Measurements from ENCODE around the gene PNMA6A. TPM values are rescaled to one million over a fixed set of nuclear protein-coding genes. Genes with fewer than 3 reads are reported as not detected.
"Not testable (repeated sequence)": the region's sequence is repeated elsewhere in the genome, so short reads cannot be mapped to it uniquely, and the experiment has no call there.

PNMA6A gene
- 11.9 TPM for polyA plus RNA-seq
- long read RNA-seq, donor 1, partial matches to known transcripts = 0 of 4 reads
- long read RNA-seq, donor 1, other reads (novel, unspliced or antisense) = 0 of 4 reads
- long read RNA-seq, donor 2, transcript PNMA6A-201 (2 exons, 2,209 nt) = major isoform, 5 of 5 reads
- long read RNA-seq, donor 2, partial matches to known transcripts = 0 of 5 reads
- long read RNA-seq, donor 2, other reads (novel, unspliced or antisense) = 0 of 5 reads
- long read RNA-seq, donor 3, transcript PNMA6A-201 (2 exons, 2,209 nt) = major isoform, 5 of 5 reads
- long read RNA-seq, donor 3, partial matches to known transcripts = 0 of 5 reads
- long read RNA-seq, donor 3, other reads (novel, unspliced or antisense) = 0 of 5 reads
- long read RNA-seq, donor 4 = 0 reads
- long read RNA-seq, donor 5, partial matches to known transcripts = 0 of 1 reads
- long read RNA-seq, donor 5, other reads (novel, unspliced or antisense) = 0 of 1 reads
- long read RNA-seq, donor 6, transcript PNMA6A-201 (2 exons, 2,209 nt) = major isoform, 5 of 5 reads
- long read RNA-seq, donor 6, partial matches to known transcripts = 0 of 5 reads
- long read RNA-seq, donor 6, other reads (novel, unspliced or antisense) = 0 of 5 reads
- long read RNA-seq, donor 7 = 0 reads
- long read RNA-seq, donor 8, partial matches to known transcripts = 0 of 3 reads
- long read RNA-seq, donor 8, other reads (novel, unspliced or antisense) = 0 of 3 reads
- long read RNA-seq, donor 9, partial matches to known transcripts = 0 of 3 reads
- long read RNA-seq, donor 9, other reads (novel, unspliced or antisense) = 0 of 3 reads
- long read RNA-seq, donor 10, partial matches to known transcripts = 0 of 3 reads
- long read RNA-seq, donor 10, other reads (novel, unspliced or antisense) = 0 of 3 reads
- long read RNA-seq, donor 11 = 0 reads

- not testable (repeated sequence) for H3K36me3 ChIP-seq (ENCODE audit: control insufficient read depth, insufficient read depth, low read length); H3K27ac ChIP-seq (ENCODE audit: low read length); H3K9me3 ChIP-seq (ENCODE audit: control insufficient read depth, low read depth, low read length); H3K4me1 ChIP-seq (ENCODE audit: control insufficient read depth, insufficient read depth, low read length); H3K4me3 ChIP-seq (ENCODE audit: low read length); H3K27me3 ChIP-seq (ENCODE audit: control insufficient read depth, insufficient read depth, low read length); DNase-seq
- WGBS (ENCODE audit: insufficient coverage, low lambda C conversion rate) = no CpG with 5 or more reads among the region's 76 CpGs
Measured at GRCh38 chrX:153071909-153072583, at the start of gene PNMA6A. Gene PNMA6A (plus strand): TSS chrX:153072454. CDS start chrX:153073063, 609 bp downstream.

- not testable (repeated sequence) for H3K4me3 ChIP-seq (ENCODE audit: low read length); H3K36me3 ChIP-seq (ENCODE audit: control insufficient read depth, insufficient read depth, low read length); H3K9me3 ChIP-seq (ENCODE audit: control insufficient read depth, low read depth, low read length); H3K27me3 ChIP-seq (ENCODE audit: control insufficient read depth, insufficient read depth, low read length); DNase-seq; H3K4me1 ChIP-seq (ENCODE audit: control insufficient read depth, insufficient read depth, low read length); H3K27ac ChIP-seq (ENCODE audit: low read length)
- WGBS (ENCODE audit: insufficient coverage, low lambda C conversion rate) = no CpG with 5 or more reads among the region's 2 CpGs
Measured at GRCh38 chrX:153026501-153026900, 45.8 kb upstream of the PNMA6A start.

- not testable (repeated sequence) for H3K36me3 ChIP-seq (ENCODE audit: control insufficient read depth, insufficient read depth, low read length)
- WGBS (ENCODE audit: insufficient coverage, low lambda C conversion rate) = no CpG with 5 or more reads among the region's 11 CpGs
Measured at GRCh38 chrX:153028487-153028886, 43.8 kb upstream of the PNMA6A start.

GRCh38 chrX:153029162-153029561 lies 43.1 kb upstream of the PNMA6A start:
- no CpG with 5 or more reads among the region's 2 CpGs for WGBS (ENCODE audit: insufficient coverage, low lambda C conversion rate)
- no peaks in the 10 kb centered on the region for H3K9me3 ChIP-seq (ENCODE audit: control insufficient read depth, low read depth, low read length)

More at GRCh38 chrX:153028487-153028886, 43.8 kb upstream of the PNMA6A start:
- DNase-seq; H3K27me3 ChIP-seq (ENCODE audit: control insufficient read depth, insufficient read depth, low read length); H3K9me3 ChIP-seq (ENCODE audit: control insufficient read depth, low read depth, low read length); H3K4me3 ChIP-seq (ENCODE audit: low read length); H3K27ac ChIP-seq (ENCODE audit: low read length); H3K4me1 ChIP-seq (ENCODE audit: control insufficient read depth, insufficient read depth, low read length): not testable (repeated sequence)

GRCh38 chrX:153029875-153030274 lies 42.4 kb upstream of the PNMA6A start:
- Histone ChIP-seq H3K36me3 (ENCODE audit: control insufficient read depth, insufficient read depth, low read length) (no peaks in the 10 kb centered on the region), H3K9me3 (ENCODE audit: control insufficient read depth, low read depth, low read length) (no peaks in the 10 kb centered on the region), H3K27ac (ENCODE audit: low read length) (no peak overlapping the region), H3K27me3 (ENCODE audit: control insufficient read depth, insufficient read depth, low read length) (no peaks in the 10 kb centered on the region), H3K4me1 (ENCODE audit: control insufficient read depth, insufficient read depth, low read length) (no peaks in the 10 kb centered on the region), H3K4me3 (ENCODE audit: low read length) (no peak overlapping the region)
- DNase-seq = no peak
- no CpG with 5 or more reads among the region's 11 CpGs for WGBS (ENCODE audit: insufficient coverage, low lambda C conversion rate)

More at GRCh38 chrX:153029162-153029561, 43.1 kb upstream of the PNMA6A start:
- no peak overlapping the region for H3K4me3 ChIP-seq (ENCODE audit: low read length)
- H3K27me3 ChIP-seq (ENCODE audit: control insufficient read depth, insufficient read depth, low read length) = no peaks in the 10 kb centered on the region
- H3K36me3 ChIP-seq (ENCODE audit: control insufficient read depth, insufficient read depth, low read length) = no peaks in the 10 kb centered on the region
- no peaks in the 10 kb centered on the region for H3K4me1 ChIP-seq (ENCODE audit: control insufficient read depth, insufficient read depth, low read length)
- no peak overlapping the region for H3K27ac ChIP-seq (ENCODE audit: low read length)
- DNase-seq = no peak

GRCh38 chrX:153030801-153031200 lies 41.5 kb upstream of the PNMA6A start:
- Histone ChIP-seq H3K27me3 (ENCODE audit: control insufficient read depth, insufficient read depth, low read length) (no peaks in the 10 kb centered on the region), H3K36me3 (ENCODE audit: control insufficient read depth, insufficient read depth, low read length) (no peaks in the 10 kb centered on the region), H3K9me3 (ENCODE audit: control insufficient read depth, low read depth, low read length) (no peaks in the 10 kb centered on the region), H3K4me1 (ENCODE audit: control insufficient read depth, insufficient read depth, low read length) (no peaks in the 10 kb centered on the region), H3K27ac (ENCODE audit: low read length) (no peak overlapping the region), H3K4me3 (ENCODE audit: low read length) (no peak overlapping the region)
- no peak for DNase-seq
- WGBS (ENCODE audit: insufficient coverage, low lambda C conversion rate) = no CpG with 5 or more reads among the region's 12 CpGs

- no CpG with 5 or more reads among the region's 64 CpGs for WGBS (ENCODE audit: insufficient coverage, low lambda C conversion rate)
- Histone ChIP-seq H3K36me3 (ENCODE audit: control insufficient read depth, insufficient read depth, low read length) (no peaks in the 10 kb centered on the region), H3K4me1 (ENCODE audit: control insufficient read depth, insufficient read depth, low read length) (no peaks in the 10 kb centered on the region), H3K27ac (ENCODE audit: low read length) (no peak overlapping the region), H3K4me3 (ENCODE audit: low read length) (peak overlapping the region; percentile 32), H3K9me3 (ENCODE audit: control insufficient read depth, low read depth, low read length) (no peaks in the 10 kb centered on the region), H3K27me3 (ENCODE audit: control insufficient read depth, insufficient read depth, low read length) (no peaks in the 10 kb centered on the region)
- peak; percentile 42 to 56 for DNase-seq
Measured at GRCh38 chrX:153032397-153033118, 39.7 kb upstream of the PNMA6A start.

- Histone ChIP-seq H3K9me3 (ENCODE audit: control insufficient read depth, low read depth, low read length) (no peaks in the 10 kb centered on the region), H3K27me3 (ENCODE audit: control insufficient read depth, insufficient read depth, low read length) (no peaks in the 10 kb centered on the region), H3K4me3 (ENCODE audit: low read length) (no peak overlapping the region), H3K4me1 (ENCODE audit: control insufficient read depth, insufficient read depth, low read length) (no peaks in the 10 kb centered on the region), H3K27ac (ENCODE audit: low read length) (no peak overlapping the region), H3K36me3 (ENCODE audit: control insufficient read depth, insufficient read depth, low read length) (no peaks in the 10 kb centered on the region)
- DNase-seq = no peak
- no CpG with 5 or more reads among the region's 2 CpGs for WGBS (ENCODE audit: insufficient coverage, low lambda C conversion rate)
Measured at GRCh38 chrX:153049093-153049492, 23.2 kb upstream of the PNMA6A start.

GRCh38 chrX:153052534-153052933 lies 19.7 kb upstream of the PNMA6A start:
- H3K9me3 ChIP-seq (ENCODE audit: control insufficient read depth, low read depth, low read length) = no peaks in the 10 kb centered on the region
- peaks cover 10% of the 10 kb centered on the region for H3K4me1 ChIP-seq (ENCODE audit: control insufficient read depth, insufficient read depth, low read length)
- DNase-seq = no peak
- no peaks in the 10 kb centered on the region for H3K36me3 ChIP-seq (ENCODE audit: control insufficient read depth, insufficient read depth, low read length)
- WGBS (ENCODE audit: insufficient coverage, low lambda C conversion rate) = no CpG with 5 or more reads among the region's 1 CpG
- no peaks in the 10 kb centered on the region for H3K27me3 ChIP-seq (ENCODE audit: control insufficient read depth, insufficient read depth, low read length)
- H3K4me3 ChIP-seq (ENCODE audit: low read length) = no peak overlapping the region
- no peak overlapping the region for H3K27ac ChIP-seq (ENCODE audit: low read length)

Data from large intestine (tissue), 12 donors.